Mesothelial cell of epicardium (in vitro differentiated cells): ENCODE results near the gene CCDC146. TPM values are rescaled to one million over a fixed set of nuclear protein-coding genes. Genes with fewer than 3 reads are reported as not detected.

Source experiments
- DNase-seq, 2 experiments: peaks; one replicate each; pipeline ENCODE4 v3.0.0; 2021; ENCODE audit warnings: low spot score in 2 of 2; ENCODE audit not compliant: unreplicated experiment in 2 of 2
- H3K27ac Mint-ChIP-seq: 2 replicates; pipeline ENCODE4 v1.8.0; 2021; ENCODE audit warnings: mixed read lengths
- H3K27me3 Mint-ChIP-seq: 2 replicates; pipeline ENCODE4 v1.8.0; 2021; ENCODE audit warnings: low read depth, mixed read lengths
- H3K36me3 Mint-ChIP-seq: 2 replicates; pipeline ENCODE4 v1.8.0; 2021; ENCODE audit warnings: mixed read lengths
- H3K4me1 Mint-ChIP-seq: 2 replicates; pipeline ENCODE4 v1.8.0; 2021; ENCODE audit warnings: mixed read lengths
- H3K4me3 Mint-ChIP-seq: 2 replicates; pipeline ENCODE4 v1.8.0; 2021; ENCODE audit warnings: mild to moderate bottlenecking, moderate library complexity, mixed read lengths
- H3K9me3 Mint-ChIP-seq: 2 replicates; pipeline ENCODE4 v1.8.0; 2021; ENCODE audit warnings: mixed read lengths
- total RNA-seq: library from RNA; stranded (reverse); gene quantifications from 3 replicates; pipeline ENCODE4 v1.2.1, GENCODE V29; 2021
- TF ChIP-seq, protein P1 (sequence below): fragments of 200-600 bp; sonication (generic); IDR thresholded peaks from one replicate; pipeline ENCODE4 v1.5.0; 2021; ENCODE audit warnings: antibody characterized with exemption; ENCODE audit not compliant: unreplicated experiment

Gene CCDC146
- total RNA-seq, 1 donor from 2014 or later: 13.9 TPM

DNA sequence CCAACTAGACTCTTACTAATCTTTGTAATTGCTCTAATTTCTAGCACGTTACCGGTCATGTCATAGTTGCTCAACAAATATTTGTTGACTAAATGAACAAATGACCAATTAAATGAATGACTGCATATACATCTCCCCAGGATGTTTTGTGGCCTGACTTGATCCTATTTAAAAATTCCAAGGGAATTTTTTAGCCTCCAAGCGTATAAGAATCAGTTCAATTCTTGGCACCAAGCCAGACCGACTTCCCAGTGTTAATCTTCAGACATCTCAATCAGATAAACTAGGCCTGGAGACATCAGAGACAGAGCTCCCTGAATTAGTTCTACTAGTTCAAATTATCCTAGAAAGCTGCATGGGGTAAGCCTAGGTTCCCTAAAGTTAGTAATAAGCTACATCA lies 197.7 kb downstream of the CCDC146 start:
- peaks cover 25% of the 10 kb centered on the region for H3K36me3 Mint-ChIP-seq
- no peak for DNase-seq
- TF ChIP-seq, protein P1, sequence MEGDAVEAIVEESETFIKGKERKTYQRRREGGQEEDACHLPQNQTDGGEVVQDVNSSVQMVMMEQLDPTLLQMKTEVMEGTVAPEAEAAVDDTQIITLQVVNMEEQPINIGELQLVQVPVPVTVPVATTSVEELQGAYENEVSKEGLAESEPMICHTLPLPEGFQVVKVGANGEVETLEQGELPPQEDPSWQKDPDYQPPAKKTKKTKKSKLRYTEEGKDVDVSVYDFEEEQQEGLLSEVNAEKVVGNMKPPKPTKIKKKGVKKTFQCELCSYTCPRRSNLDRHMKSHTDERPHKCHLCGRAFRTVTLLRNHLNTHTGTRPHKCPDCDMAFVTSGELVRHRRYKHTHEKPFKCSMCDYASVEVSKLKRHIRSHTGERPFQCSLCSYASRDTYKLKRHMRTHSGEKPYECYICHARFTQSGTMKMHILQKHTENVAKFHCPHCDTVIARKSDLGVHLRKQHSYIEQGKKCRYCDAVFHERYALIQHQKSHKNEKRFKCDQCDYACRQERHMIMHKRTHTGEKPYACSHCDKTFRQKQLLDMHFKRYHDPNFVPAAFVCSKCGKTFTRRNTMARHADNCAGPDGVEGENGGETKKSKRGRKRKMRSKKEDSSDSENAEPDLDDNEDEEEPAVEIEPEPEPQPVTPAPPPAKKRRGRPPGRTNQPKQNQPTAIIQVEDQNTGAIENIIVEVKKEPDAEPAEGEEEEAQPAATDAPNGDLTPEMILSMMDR: no peak
- peaks cover 5% of the 10 kb centered on the region for H3K9me3 Mint-ChIP-seq
- H3K27ac Mint-ChIP-seq: no peak overlapping the region
- peaks cover 6% of the 10 kb centered on the region for H3K4me1 Mint-ChIP-seq
- no peaks in the 10 kb centered on the region for H3K27me3 Mint-ChIP-seq
- no peak overlapping the region for H3K4me3 Mint-ChIP-seq

DNA sequence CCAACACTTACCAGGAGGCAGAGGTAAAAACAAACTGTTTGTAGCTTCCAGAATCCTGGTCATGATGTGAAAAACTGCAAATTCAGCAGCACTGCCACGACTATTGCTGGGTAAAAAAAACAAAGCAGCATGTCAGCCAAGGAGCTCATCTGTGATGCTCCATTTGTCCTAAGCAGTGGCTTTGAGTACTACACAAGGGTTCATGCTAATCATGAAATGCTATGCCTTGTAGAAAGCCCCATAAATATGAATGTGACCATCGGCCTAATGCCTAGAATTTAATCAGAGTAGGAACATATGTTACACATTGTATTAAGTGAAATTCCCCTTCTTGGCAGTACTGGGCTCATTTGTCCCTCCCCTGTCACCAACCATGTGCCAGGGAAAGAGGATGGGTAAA lies 198.3 kb downstream of the CCDC146 start:
- TF ChIP-seq, protein P1: no peak
- H3K36me3 Mint-ChIP-seq: peaks cover 25% of the 10 kb centered on the region
- H3K27me3 Mint-ChIP-seq: no peaks in the 10 kb centered on the region
- peaks cover 5% of the 10 kb centered on the region for H3K9me3 Mint-ChIP-seq
- no peak for DNase-seq
- H3K4me3 Mint-ChIP-seq: no peak overlapping the region
- H3K27ac Mint-ChIP-seq: no peak overlapping the region
- H3K4me1 Mint-ChIP-seq: peaks cover 6% of the 10 kb centered on the region

DNA sequence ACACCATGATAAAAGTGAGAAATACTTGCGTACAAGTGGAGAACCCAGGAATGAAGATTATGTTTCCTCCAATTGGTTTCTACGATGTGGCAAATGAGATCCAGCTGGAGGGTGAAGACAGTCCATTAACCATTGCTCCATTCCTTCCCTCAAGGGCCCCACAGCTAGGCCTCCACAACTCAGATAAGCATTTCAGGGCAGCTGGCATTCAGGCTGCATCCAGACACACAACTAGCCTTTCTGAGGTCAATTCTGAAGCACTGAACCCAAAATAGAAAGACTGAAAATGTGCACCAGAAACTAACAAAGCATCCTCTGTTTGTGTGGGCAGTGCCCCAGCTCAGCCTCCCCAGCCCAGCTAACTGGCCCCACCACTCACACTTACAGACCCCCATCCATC lies 198.9 kb downstream of the CCDC146 start:
- Mint-ChIP-seq H3K4me3 (no peak overlapping the region), H3K9me3 (peaks cover 5% of the 10 kb centered on the region), H3K36me3 (peaks cover 25% of the 10 kb centered on the region), H3K27ac (no peak overlapping the region), H3K4me1 (peaks cover 6% of the 10 kb centered on the region), H3K27me3 (no peaks in the 10 kb centered on the region)
- TF ChIP-seq, protein P1: no peak
- no peak for DNase-seq

DNA sequence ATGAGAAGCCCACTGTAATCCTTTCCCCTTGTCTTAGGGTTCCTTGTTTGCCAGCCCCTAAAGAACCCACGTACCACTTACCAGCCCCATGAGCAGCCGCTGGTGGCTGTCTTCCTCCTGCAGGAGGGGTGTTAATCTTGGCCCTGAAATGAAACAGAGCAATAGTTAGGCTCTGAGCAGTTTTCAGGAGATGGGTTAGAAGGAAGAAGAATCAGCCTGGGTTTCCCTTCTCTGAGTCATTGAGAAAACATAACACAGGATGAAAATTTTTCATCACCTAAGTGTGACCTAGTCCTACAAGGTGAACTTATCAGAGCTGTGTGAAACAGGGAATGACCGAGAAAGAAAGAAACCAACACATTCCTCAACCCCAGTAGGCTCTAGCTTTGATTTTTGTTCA lies 203.7 kb downstream of the CCDC146 start:
- DNase-seq: no peak
- Mint-ChIP-seq H3K27me3 (no peaks in the 10 kb centered on the region), H3K9me3 (no peaks in the 10 kb centered on the region), H3K27ac (no peak overlapping the region), H3K36me3 (no peaks in the 10 kb centered on the region), H3K4me1 (peaks cover 12% of the 10 kb centered on the region), H3K4me3 (no peak overlapping the region)
- TF ChIP-seq, protein P1: no peak

DNA sequence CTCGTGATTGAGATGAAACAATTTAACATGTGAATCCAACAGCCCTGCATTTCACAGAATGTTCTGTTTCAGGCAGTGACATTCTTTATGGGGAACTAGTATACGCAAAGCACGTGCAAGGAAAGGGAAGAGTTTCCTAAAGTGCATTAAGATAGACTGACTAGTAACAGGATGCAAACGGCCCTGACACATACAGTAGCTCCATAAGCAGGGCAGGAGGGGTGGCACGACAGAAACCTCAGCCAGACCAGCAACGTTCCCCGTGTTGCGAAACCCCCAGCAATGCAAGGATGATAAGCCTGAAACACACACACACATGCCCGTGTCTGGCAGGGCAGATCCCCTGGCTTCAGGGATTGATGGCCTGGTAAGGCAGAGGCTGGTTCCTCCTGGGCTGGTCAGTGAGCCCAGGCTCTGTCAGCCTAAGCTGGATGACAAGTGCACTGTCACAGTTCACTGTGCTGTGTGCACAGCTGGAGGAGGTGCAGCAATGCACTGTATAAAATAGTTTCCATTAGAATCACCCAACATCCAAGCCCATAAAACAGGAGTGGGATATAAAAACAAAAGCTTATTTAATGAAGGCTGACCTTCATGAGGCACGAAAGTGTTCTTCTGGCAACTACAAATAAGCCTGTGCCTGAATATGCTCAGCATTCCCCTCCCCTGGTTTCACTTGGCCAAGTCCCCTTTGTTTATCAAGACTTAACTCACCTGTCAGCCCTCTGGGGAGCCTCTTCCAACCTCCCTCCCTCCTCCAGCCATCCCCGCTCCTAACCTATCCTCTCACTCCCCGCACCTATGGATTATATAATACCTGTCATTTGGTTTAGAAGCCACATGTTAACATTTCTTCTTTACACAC lies 204.9 kb downstream of the CCDC146 start:
- no peak overlapping the region for H3K27ac Mint-ChIP-seq
- no peak overlapping the region for H3K4me3 Mint-ChIP-seq
- DNase-seq: no peak

More for the DNA sequence above, 204.9 kb downstream of the CCDC146 start:
- no peaks in the 10 kb centered on the region for H3K36me3 Mint-ChIP-seq
- H3K9me3 Mint-ChIP-seq: no peaks in the 10 kb centered on the region
- TF ChIP-seq, protein P1: no peak
- H3K4me1 Mint-ChIP-seq: peaks cover 16% of the 10 kb centered on the region
- no peaks in the 10 kb centered on the region for H3K27me3 Mint-ChIP-seq
